Peyer's patch (tissue), 4 donors: ENCODE results near the gene AZGP1.

Experiments
- CTCF ChIP-seq, 6 experiments: fragments of 450-650 bp in 4 of 6; fragments of 200-600 bp in 2 of 6; sonication (generic) in 1 of 6; IDR thresholded peaks; one replicate each; pipeline ENCODE4 v1.5.1; 2017 to 2019; ENCODE audit warnings: antibody characterized with exemption in 6 of 6, mild to moderate bottlenecking in 3 of 6, moderate library complexity in 1 of 6
- POLR2A ChIP-seq, 2 donors: fragments of 450-650 bp; IDR thresholded peaks; one replicate each; pipeline ENCODE4 v1.5.1; 2017; ENCODE audit warnings: antibody characterized with exemption in 2 of 2, mild to moderate bottlenecking in 2 of 2, moderate library complexity in 2 of 2

- TF ChIP-seq CTCF (IDR thresholded peaks at IDR 0.05) = no peak
- no peak for TF ChIP-seq POLR2A (IDR thresholded peaks at IDR 0.05)
Observed at GRCh38 chr7:99927536-99927935, 48.3 kb downstream of the AZGP1 start.
